GM19328 (cell line): ENCODE results near the gene JUND.
A peak's percentile ranks its signal among the peaks of the same experiment; 100 is the strongest.
"Not testable (repeated sequence)": the region's sequence is repeated elsewhere in the genome, so short reads cannot be mapped to it uniquely, and the experiment has no call there.

Experiments
- ATAC-seq: cut with Tn5 transposase; IDR thresholded peaks from one replicate; pipeline ENCODE4 v1.9.1; 2021; ENCODE audit warnings: mild to moderate bottlenecking, moderate library complexity; ENCODE audit not compliant: unreplicated experiment

Gene JUND

DNA sequence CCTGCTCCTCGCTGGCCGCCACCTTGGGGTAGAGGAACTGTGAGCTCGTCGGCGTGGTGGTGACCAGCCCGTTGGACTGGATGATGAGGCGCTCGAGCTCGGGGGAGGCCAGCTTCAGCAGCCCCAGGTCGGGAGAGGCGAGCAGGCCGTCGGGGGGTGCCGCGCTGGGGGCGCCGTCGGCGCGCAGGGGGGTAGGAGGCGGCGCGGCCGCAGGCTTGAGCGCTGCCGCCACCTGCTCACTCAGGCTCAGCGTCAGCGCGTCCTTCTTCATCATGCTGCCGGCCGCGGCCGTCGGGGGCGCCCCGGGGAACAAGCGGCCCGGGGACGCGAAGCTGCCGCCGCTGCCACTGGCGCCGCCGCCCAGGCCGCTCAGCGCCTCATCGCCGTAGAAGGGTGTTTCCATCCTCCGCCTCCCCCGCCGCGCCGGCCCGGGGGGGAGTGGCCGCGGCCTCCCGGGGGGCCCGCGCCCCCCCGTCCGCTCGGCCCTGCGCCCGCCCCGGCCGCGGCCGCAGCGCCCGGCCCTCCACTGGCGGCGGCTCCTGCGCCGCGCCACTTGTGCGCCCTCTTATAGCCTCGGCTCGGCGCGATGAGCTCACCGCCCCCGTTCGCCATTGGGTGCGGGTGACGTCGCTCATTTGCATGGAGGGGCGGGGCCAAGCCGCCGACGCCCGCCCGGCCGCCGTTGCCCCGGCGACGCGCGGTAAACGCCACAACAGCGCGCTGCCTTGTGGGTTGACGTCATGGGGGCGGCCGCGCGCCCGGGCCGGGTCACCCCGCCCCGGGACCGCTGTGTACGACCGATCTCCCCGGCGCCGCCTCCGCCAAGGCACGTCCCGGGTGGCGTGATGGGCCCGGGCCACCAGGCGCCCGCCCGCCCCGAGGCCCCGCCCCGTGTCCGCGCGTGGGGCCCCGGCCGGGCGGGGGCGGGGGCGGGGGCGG, at the start of gene JUND:
Gene JUND, minus strand, starts transcription at position 541 of the 939 bp plus-strand sequence. Its CDS starts 138 bp downstream, at position 403.
- ATAC-seq = peak; percentile 62

DNA sequence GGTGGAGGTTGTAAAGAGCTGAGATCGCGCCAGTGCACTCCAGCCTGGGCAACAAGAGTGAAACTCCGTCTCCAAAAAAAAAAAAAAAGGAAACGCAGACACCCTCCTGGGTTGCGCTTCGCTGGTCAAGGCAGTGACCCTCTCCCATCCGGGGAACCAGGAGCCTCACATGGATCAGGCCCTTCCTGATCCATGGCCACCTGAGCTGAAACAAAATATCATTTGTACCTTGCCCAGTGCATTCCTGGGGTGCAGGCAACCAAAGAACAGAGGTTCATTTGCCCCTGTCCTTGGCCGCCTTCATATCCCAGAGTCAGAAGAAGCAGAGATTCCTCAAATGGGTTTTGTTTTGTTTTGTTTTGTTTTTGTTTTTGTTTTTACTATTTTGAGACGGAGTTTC, 49.4 kb upstream of the JUND start:
- ATAC-seq = no peak

GRCh38 chr19:18329035-18329376, 47.6 kb upstream of the JUND start:
- ATAC-seq = no peak

- peak; percentile 77 for ATAC-seq
Measured at GRCh38 chr19:18328340-18329034, 47.1 kb upstream of the JUND start.

DNA sequence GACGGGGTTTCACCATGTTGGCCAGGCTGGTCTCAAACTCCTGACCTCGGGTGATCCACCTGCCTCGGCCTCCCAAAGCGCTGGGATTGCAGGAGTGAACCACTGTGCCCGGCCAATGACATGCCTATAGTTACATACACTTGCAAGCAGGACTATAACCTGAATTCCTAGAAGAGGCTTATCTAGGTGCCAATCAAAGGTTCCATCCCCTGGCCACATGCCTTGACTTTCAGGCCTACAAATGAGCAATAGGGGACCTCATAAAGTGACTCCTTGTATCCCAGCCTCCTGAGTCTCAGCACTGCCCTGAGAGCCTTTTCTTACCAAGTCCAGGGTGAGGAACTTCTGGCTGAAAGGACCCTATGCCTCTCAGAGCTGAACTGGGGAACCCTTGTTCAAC, 45.4 kb upstream of the JUND start:
- no peak for ATAC-seq

DNA sequence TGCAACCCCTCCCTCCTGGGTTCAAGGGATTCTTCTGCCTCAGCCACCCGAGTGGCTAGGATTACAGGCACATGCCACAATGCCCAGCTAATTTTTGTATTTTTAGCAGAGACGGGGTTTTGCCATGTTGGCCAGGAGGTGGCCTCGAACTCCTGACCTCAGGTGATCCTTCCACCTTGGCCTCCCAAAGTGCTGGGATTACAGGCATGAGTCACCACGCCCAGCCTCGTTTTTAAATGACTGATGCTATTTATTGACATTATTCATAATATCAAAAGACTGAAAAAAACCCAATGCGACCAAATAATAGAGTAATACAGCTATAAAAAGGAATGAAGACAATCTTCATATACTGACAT, 42.9 kb upstream of the JUND start:
- ATAC-seq = not testable (repeated sequence)

- ATAC-seq = peak; percentile 91
Measured at GRCh38 chr19:18322759-18323460, 41.5 kb upstream of the JUND start, which contains the start of gene LSM4. TSS of gene LSM4 (minus strand) at chr19:18323076. CDS start at chr19:18323020, 56 bp downstream.

DNA sequence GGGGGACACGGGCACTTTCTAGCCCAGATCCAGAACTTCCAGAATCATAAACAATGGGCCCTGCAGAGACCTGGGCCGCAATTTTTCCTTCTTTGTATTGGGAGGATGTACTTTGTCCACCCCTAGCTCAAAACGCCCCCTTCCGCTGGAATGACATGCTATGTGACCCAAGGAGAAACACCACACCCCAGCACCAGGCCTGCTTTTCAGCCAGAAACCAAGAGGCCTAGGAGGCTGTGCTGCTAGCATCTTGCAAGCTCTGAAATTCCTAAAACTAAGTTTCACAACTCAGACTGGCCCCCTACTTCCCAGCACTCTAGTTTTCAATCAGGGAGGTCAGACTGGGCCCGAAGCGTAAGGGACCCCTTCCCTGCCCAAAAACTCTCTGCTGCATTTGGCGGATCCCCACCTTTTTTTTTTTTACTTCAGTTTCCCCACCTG, 40.9 kb upstream of the JUND start:
- ATAC-seq = no peak

DNA sequence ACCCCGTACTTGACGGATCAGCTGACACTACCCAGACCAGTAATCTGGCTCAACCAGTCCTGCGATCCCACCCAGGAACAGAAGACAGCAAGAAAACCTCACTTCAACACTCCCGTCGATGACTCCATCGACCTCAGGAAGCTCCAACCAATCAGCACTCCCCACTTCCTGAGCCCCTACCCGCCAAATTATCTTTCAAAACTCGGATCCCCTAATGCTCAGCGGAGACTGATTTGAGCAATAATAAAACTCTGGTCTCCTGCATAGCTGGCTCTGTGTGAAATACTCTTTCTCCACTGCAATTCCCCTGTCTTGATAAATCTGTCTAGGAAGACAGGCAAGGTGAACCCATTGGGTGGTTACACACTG, 40.3 kb upstream of the JUND start:
- no peak for ATAC-seq

- no peak for ATAC-seq
Measured at GRCh38 chr19:18320865-18321733, 39.7 kb upstream of the JUND start.

DNA sequence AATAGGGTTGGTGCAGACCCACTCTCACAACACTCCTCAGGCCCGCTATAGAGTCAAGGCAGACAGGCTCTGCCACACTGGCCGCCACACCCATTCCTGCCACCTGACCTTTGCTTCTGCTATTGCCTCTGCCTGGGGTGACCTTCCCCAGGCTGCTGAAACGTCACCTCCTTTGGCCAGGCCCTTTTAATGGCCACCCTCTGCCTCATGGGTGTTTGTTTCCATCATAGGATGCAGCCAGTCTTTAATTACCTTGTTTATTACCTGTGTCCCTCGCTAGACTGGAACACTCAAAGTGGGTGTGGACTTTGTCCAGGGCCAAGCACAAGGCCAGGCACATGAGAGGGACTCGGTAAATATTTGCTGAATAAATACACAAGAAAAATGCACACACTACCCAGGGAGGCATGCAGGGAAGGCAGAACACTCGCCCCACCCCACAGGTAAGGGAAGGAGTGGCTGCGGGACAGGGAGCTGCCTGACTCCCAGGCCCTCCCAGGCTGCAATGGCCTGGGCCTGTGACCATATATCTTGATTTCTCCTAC, 38.2 kb upstream of the JUND start:
- ATAC-seq = no peak

GRCh38 chr19:18317961-18318800, 36.8 kb upstream of the JUND start:
- no peak for ATAC-seq

GRCh38 chr19:18313398-18313797, 32.0 kb upstream of the JUND start:
- no peak for ATAC-seq

DNA sequence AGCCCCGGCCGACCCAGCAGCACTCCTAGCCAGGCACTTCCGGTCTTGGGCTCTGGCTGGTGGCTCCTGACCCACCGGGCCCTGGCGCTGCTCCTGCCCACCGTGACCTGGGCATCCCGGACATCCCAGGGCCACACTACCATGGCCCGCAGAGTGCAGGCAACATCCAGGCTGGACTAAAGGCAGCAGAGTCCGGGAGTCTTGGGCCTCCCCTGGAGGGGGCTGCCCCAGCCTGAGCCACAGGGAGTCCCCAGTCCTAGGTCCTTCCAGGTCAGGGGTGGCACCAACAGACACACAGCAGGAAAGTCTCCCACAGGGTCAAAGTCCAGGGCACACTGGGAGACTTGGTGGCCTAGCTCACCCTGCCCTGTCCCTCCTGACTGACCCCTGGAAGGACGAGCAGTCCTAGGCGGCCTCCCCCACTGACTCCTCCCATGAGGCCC, 30.7 kb upstream of the JUND start:
- ATAC-seq = no peak

GRCh38 chr19:18311502-18312091, 30.2 kb upstream of the JUND start:
- no peak for ATAC-seq

GRCh38 chr19:18310966-18311365, 29.5 kb upstream of the JUND start:
- ATAC-seq = no peak

DNA sequence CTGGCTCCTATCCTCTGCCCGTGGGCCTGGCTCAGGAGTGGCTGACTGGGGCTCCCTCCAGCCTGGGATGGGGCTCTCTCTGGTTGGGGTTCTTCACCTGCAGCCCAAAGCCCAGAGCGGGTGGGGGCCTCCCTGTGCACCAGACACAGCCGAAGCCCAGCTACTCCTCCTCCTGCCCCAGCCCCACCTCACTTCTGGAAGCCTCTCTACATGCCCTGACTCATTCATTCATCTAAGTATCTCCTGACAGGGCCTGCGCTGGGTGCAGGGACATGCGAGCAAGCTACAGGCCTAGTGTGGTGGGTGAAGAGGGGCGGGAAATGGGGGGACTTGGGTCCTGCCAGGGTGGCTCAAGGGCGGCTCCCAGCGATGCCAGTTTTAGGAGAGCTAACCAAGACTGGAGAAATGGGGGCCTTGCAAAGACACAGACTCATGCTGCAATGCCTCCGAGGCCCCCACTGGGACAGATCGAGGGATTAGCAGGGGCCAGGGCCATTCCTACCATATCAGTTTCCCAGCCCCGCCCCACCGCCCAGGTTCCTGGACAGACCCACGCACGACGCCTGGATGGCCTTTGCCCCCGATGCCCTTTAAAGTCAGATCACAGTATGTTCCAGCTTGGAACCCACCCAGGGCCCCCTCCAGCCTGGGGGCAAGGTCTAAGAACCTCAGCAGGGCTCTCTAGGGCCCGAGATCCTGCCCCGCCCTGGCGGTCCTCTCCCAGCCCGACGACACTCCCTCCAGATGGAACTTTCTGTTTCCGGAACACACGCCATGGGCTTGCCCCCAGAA, 28.9 kb upstream of the JUND start:
- ATAC-seq = no peak

DNA sequence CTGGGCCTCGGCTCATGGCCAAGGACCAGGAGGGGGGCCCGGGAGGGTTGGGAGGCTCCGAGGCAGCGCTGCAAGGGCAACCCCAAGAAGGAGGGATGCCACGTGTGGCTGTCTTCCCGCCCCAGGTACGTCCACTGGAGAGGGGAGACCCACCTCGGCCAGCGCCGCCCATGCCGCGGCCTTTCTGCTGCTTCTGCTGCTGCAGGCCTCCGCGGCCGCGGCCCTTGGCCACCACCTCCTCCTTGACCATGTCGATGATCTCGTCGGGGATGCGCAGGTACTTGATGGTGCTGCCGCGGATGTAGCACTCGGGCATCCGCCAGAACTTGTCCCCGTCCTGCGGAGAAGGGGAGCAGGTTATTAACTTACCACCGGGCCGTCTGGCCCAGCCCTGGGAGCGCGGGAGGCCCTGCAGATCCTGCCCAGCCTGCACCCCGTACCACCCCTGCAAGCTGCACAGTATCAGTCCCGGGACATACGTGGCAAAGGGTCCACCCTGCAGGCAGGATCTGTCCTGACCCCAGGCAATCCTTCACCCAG, 28.2 kb upstream of the JUND start:
- ATAC-seq = no peak
